HCT116 (cell line): ENCODE results near the gene SPRR2D.

Source experiments
- CEBPB ChIP-seq: IDR thresholded peaks from 2 replicates; pipeline ENCODE4 v1.6.1; 2012; ENCODE audit warnings: low read depth
- CTCF ChIP-seq, 3 experiments: fragments of 200-600 bp in 1 of 3; sonication (generic) in 1 of 3; IDR thresholded peaks in 2 of 3; conservative IDR thresholded peaks in 1 of 3; 2 replicates each; pipeline ENCODE4 v1.5.1; 2012 to 2017; ENCODE audit warnings: low read depth in 2 of 3, low read length in 2 of 3, antibody characterized with exemption in 1 of 3, borderline replicate concordance in 1 of 3, control low read depth in 1 of 3, mild to moderate bottlenecking in 1 of 3, mixed read lengths in 1 of 3, mixed run types in 1 of 3, moderate library complexity in 1 of 3; ENCODE audit not compliant: insufficient read depth in 1 of 3
- POLR2A ChIP-seq: IDR thresholded peaks from 2 replicates; pipeline ENCODE4 v1.7.0; 2011; ENCODE audit warnings: borderline replicate concordance; ENCODE audit not compliant: insufficient read depth, insufficient read length; ENCODE audit errors: extremely low read depth
- SIN3A ChIP-seq: IDR thresholded peaks from 2 replicates; pipeline ENCODE4 v1.6.1; 2012; ENCODE audit warnings: low read depth

GRCh38 chr1:153071511-153071910 lies 30.6 kb upstream of the SPRR2D start, which contains the start of gene SPRR2B:
- TF ChIP-seq POLR2A = no peak
- no peak for TF ChIP-seq CTCF (IDR thresholded peaks at IDR 0.05 in 2 of 3, conservative IDR thresholded peaks at IDR 0.05 in 1 of 3; ENCODE audit: borderline replicate concordance in 1 of 3, insufficient read depth in 1 of 3, low read depth in 2 of 3, low read length in 2 of 3)
- no peak for TF ChIP-seq CEBPB
- TF ChIP-seq SIN3A = no peak
